HCT116 (cell line): ENCODE data around the gene MTUS2. TPM values are rescaled to one million over a fixed set of nuclear protein-coding genes. Genes with fewer than 3 reads are reported as not detected.

Experiments used
- ATAC-seq: fragments of 200-7000 bp; cut with Tn5 transposase; 2 replicates; pipeline ENCODE4 v1.9.1; 2020; ENCODE audit warnings: mild to moderate bottlenecking, moderate library complexity
- BruUV-seq: library from RNA; stranded (reverse); fragments of 400-500 nt; replicated peaks from 2 replicates; lab custom pipeline; 2021; lab: Mats Ljungman, UMichigan
- CTCF ChIA-PET: fragments of 300-600 bp; sonication (Branson Sonifier 250); formaldehyde crosslinking; loops from one replicate; lab custom pipeline; 2021; ENCODE audit warnings: antibody characterized with exemption; lab: Charles Lee
- POLR2A ChIA-PET: fragments of 300-600, 350-600 bp; sonication (Branson Sonifier 250); formaldehyde crosslinking; loops from one replicate; lab custom pipeline; 2021; ENCODE audit warnings: antibody characterized with exemption; lab: Charles Lee
- RAD21 ChIA-PET, 2 experiments: fragments of 300-600 bp; sonication (Branson Sonifier 250); formaldehyde crosslinking; loops; one replicate each; lab custom pipeline; 2023; ENCODE audit warnings: low total read pairs in 2 of 2; ENCODE audit not compliant: uncharacterized antibody in 2 of 2, unreplicated experiment in 2 of 2, low non-redundant PET in 1 of 2; lab: Charles Lee
- DNase-seq: peaks from one replicate; pipeline ENCODE4 v3.0.0-alpha.2; 2010; ENCODE audit warnings: low read depth, low spot score
- H2AFZ ChIP-seq: fragments of 200-600 bp; shearing (Covaris generic), sonication (generic); 2 replicates; pipeline ENCODE4 v1.6.1; 2017; ENCODE audit warnings: low read depth, mixed run types, mixed read lengths, antibody characterized with exemption, low read length; ENCODE audit not compliant: poor library complexity, severe bottlenecking
- H3K27ac ChIP-seq: 2 replicates; pipeline ENCODE4 v1.5.1; 2012; ENCODE audit warnings: low read depth, low read length
- H3K27me3 ChIP-seq: fragments of 200-600 bp; sonication (generic); 2 replicates; pipeline ENCODE4 v1.6.1; 2016; ENCODE audit warnings: mixed run types, low read length, mixed read lengths; ENCODE audit not compliant: insufficient read depth
- H3K36me3 ChIP-seq, 2 experiments: fragments of 200-500 bp in 1 of 2; fragments of 200-600 bp in 1 of 2; sonication (Bioruptor generic) in 1 of 2; sonication (generic) in 1 of 2; 2 replicates each; pipeline versions ENCODE4 v1.5.1 to v1.6.1; 2014 to 2016; ENCODE audit warnings: low read length in 2 of 2, inconsistent platforms in 1 of 2, mixed read lengths in 1 of 2, mixed run types in 1 of 2; ENCODE audit not compliant: insufficient read depth in 2 of 2, control insufficient read depth in 1 of 2
- H3K4me1 ChIP-seq, 2 experiments: fragments of 200-600 bp in 1 of 2; sonication (generic) in 1 of 2; 2 replicates each; pipeline versions ENCODE4 v1.5.1 to v1.6.1; 2012 to 2017; ENCODE audit warnings: low read length in 2 of 2, inconsistent platforms in 1 of 2, mild to moderate bottlenecking in 1 of 2, mixed read lengths in 1 of 2, mixed run types in 1 of 2, moderate library complexity in 1 of 2; ENCODE audit not compliant: insufficient read depth in 2 of 2, control insufficient read depth in 1 of 2
- H3K4me2 ChIP-seq: fragments of 200-600 bp; sonication (generic); 2 replicates; pipeline ENCODE4 v1.6.1; 2017; ENCODE audit warnings: mixed run types, low read length, mixed read lengths
- H3K4me3 ChIP-seq, 2 experiments: fragments of 200-600 bp in 1 of 2; sonication (generic) in 1 of 2; replicated peaks in 1 of 2; 2 replicates each; pipeline ENCODE4 v1.5.1; 2011 to 2016; ENCODE audit warnings: low read length in 2 of 2, control low read depth in 1 of 2, low read depth in 1 of 2, mild to moderate bottlenecking in 1 of 2, mixed read lengths in 1 of 2, mixed run types in 1 of 2
- H3K79me2 ChIP-seq: fragments of 200-600 bp; sonication (generic); 2 replicates; pipeline ENCODE4 v1.6.1; 2017; ENCODE audit warnings: mild to moderate bottlenecking, mixed run types, low read length, moderate library complexity, mixed read lengths; ENCODE audit not compliant: insufficient read depth
- H3K9ac ChIP-seq: fragments of 200-600 bp; sonication (generic); 2 replicates; pipeline ENCODE4 v1.6.1; 2016; ENCODE audit warnings: low read length, mixed read lengths
- H3K9me2 ChIP-seq: fragments of 200-600 bp; sonication (generic), shearing (Covaris generic); 2 replicates; pipeline ENCODE4 v1.6.1; 2017; ENCODE audit warnings: mixed run types, mild to moderate bottlenecking, moderate library complexity; ENCODE audit not compliant: insufficient read depth
- H3K9me3 ChIP-seq, 2 experiments: fragments of 200-500 bp in 1 of 2; fragments of 200-600 bp in 1 of 2; sonication (Bioruptor generic) in 1 of 2; sonication (generic) in 1 of 2; 2 replicates each; pipeline ENCODE4 v1.6.1; 2014 to 2017; ENCODE audit warnings: low read length in 2 of 2, mixed read lengths in 2 of 2, inconsistent platforms in 1 of 2, low read depth in 1 of 2, mild to moderate bottlenecking in 1 of 2, mixed run types in 1 of 2, moderate library complexity in 1 of 2; ENCODE audit not compliant: control insufficient read depth in 1 of 2, insufficient read depth in 1 of 2
- H4K20me1 ChIP-seq: fragments of 200-600 bp; sonication (generic), shearing (Covaris generic); 2 replicates; pipeline ENCODE4 v1.6.1; 2017; ENCODE audit warnings: mixed run types, mild to moderate bottlenecking, moderate library complexity; ENCODE audit not compliant: insufficient read depth
- CEBPB ChIP-seq: IDR thresholded peaks from 2 replicates; pipeline ENCODE4 v1.6.1; 2012; ENCODE audit warnings: low read depth
- EGR1 ChIP-seq: IDR thresholded peaks from 2 replicates; pipeline ENCODE4 v1.6.1; 2012; ENCODE audit warnings: low read depth
- ELF1 ChIP-seq: IDR thresholded peaks from 2 replicates; pipeline ENCODE4 v1.6.1; 2012; ENCODE audit warnings: low read depth, borderline replicate concordance
- EZH2phosphoT487 ChIP-seq: fragments of 200-600 bp; IDR thresholded peaks from 2 replicates; pipeline ENCODE4 v1.6.1; 2018; ENCODE audit warnings: antibody characterized with exemption, borderline replicate concordance
- JUND ChIP-seq: IDR thresholded peaks from 2 replicates; pipeline ENCODE4 v1.6.1; 2012
- POLR2A ChIP-seq: IDR thresholded peaks from 2 replicates; pipeline ENCODE4 v1.7.0; 2011; ENCODE audit warnings: borderline replicate concordance; ENCODE audit not compliant: insufficient read depth, insufficient read length; ENCODE audit errors: extremely low read depth
- POLR2AphosphoS5 ChIP-seq: IDR thresholded peaks from 2 replicates; pipeline ENCODE4 v1.6.1; 2011; ENCODE audit warnings: mild to moderate bottlenecking, low read depth, low read length, moderate library complexity
- RAD21 ChIP-seq: IDR thresholded peaks from 2 replicates; pipeline ENCODE4 v1.6.1; 2012; ENCODE audit warnings: low read depth, mild to moderate bottlenecking
- SIN3A ChIP-seq: IDR thresholded peaks from 2 replicates; pipeline ENCODE4 v1.6.1; 2012; ENCODE audit warnings: low read depth
- SRF ChIP-seq: IDR thresholded peaks from 2 replicates; pipeline ENCODE4 v1.6.1; 2012; ENCODE audit warnings: low read depth
- YY1 ChIP-seq: IDR thresholded peaks from 2 replicates; pipeline ENCODE4 v1.6.1; 2011; ENCODE audit warnings: low read length, low read depth, moderate library complexity, mild to moderate bottlenecking; ENCODE audit not compliant: insufficient replicate concordance; ENCODE audit errors: extremely low read depth
- ZFX ChIP-seq: fragments of 450-650 bp; IDR thresholded peaks from 2 replicates; pipeline ENCODE4 v1.6.1; 2017
- ZNF274 ChIP-seq: fragments of 200-500 bp; sonication (Bioruptor generic); IDR thresholded peaks from 2 replicates; pipeline ENCODE4 v1.6.1; 2014; ENCODE audit warnings: mild to moderate bottlenecking, low read depth, low read length, inconsistent platforms
- intact Hi-C: fragments of 100-400 bp; cut with micrococcal nuclease; formaldehyde crosslinking; loops from 2 replicates; pipeline ENCODE4 v1.10.0; 2022
- total RNA-seq: library from RNA; stranded (reverse); gene quantifications from one replicate; pipeline ENCODE4 v1.2.1, GENCODE V29; 2021; ENCODE audit not compliant: unreplicated experiment
- TF ChIP-seq, protein P1 (sequence below), 3 experiments: fragments of 200-600 bp in 1 of 3; sonication (generic) in 1 of 3; IDR thresholded peaks in 2 of 3; conservative IDR thresholded peaks in 1 of 3; 2 replicates each; pipeline ENCODE4 v1.5.1; 2012 to 2017; ENCODE audit warnings: low read depth in 2 of 3, low read length in 2 of 3, antibody characterized with exemption in 1 of 3, borderline replicate concordance in 1 of 3, control low read depth in 1 of 3, mild to moderate bottlenecking in 1 of 3, mixed read lengths in 1 of 3, mixed run types in 1 of 3, moderate library complexity in 1 of 3; ENCODE audit not compliant: insufficient read depth in 1 of 3
- TF ChIP-seq, protein P2 (sequence below): IDR thresholded peaks from 2 replicates; pipeline ENCODE4 v1.6.1; 2011; ENCODE audit warnings: mild to moderate bottlenecking, low read length, moderate library complexity; ENCODE audit not compliant: insufficient replicate concordance; ENCODE audit errors: extremely low read depth
- TF ChIP-seq, protein P3 (sequence below): IDR thresholded peaks from 2 replicates; pipeline ENCODE4 v1.6.1; 2012
- TF ChIP-seq, protein P4 (sequence below): IDR thresholded peaks from 2 replicates; pipeline ENCODE4 v1.6.1; 2012; ENCODE audit warnings: low read depth
- TF ChIP-seq, protein P5 (sequence below): IDR thresholded peaks from 2 replicates; pipeline ENCODE4 v1.6.1; 2012

Gene MTUS2
- total RNA-seq, 1 experiment from 2014 or later = 0.02 TPM

DNA sequence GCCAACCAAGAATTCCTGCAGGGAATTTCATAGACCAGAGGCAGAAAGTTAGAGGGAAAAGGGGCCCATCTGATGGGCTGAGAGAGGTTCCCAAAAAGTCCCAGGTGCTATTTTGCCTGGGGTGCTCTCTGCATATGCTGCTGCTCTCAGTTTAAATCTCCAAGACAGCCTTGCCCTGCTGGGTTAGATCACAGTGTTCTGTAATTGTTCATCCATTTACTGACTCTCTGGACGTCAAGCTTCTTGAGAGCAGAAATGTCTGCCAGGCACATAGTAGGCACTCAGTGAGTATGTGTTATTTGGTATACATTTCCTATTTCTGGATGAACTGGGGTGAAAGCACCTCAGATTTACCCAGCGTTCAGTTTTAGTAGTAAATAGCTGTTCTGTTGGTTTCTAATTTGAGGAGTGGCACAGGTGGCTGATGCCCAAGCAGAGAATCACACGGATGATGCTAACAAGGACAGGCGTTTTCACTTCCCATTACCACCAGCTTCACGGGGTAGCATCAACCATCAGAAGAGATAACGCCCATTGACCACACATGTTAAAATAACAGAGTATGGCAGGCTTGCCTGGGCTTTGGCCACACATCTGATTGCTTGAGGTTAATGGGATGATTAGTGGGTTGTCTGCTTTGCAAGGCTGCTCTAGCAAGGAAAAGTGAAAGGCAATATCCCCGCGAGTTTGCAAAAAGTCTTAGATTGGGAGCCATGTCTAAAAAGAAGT, 614.2 kb downstream of the MTUS2 start:
- Histone ChIP-seq H3K9me3 (no peaks in the 10 kb centered on the region), H3K4me3 (no peak overlapping the region), H3K27ac (no peak overlapping the region), H3K27me3 (peaks cover 36% of the 10 kb centered on the region), H3K4me1 (no peaks in the 10 kb centered on the region), H3K79me2 (no peaks in the 10 kb centered on the region), H3K36me3 (no peaks in the 10 kb centered on the region), H3K9ac (no peak overlapping the region), H3K4me2 (no peak overlapping the region), H3K9me2 (no peaks in the 10 kb centered on the region), H2AFZ (no peak overlapping the region), H4K20me1 (no peaks in the 10 kb centered on the region)
- RAD21 ChIA-PET = no interaction called here
- intact Hi-C loops = no loop called here
- CTCF ChIA-PET = no interaction called here
- POLR2A ChIA-PET = no interaction called here
- no TSS peak for BruUV-seq
- ATAC-seq = no peak
- TF ChIP-seq, protein P1, sequence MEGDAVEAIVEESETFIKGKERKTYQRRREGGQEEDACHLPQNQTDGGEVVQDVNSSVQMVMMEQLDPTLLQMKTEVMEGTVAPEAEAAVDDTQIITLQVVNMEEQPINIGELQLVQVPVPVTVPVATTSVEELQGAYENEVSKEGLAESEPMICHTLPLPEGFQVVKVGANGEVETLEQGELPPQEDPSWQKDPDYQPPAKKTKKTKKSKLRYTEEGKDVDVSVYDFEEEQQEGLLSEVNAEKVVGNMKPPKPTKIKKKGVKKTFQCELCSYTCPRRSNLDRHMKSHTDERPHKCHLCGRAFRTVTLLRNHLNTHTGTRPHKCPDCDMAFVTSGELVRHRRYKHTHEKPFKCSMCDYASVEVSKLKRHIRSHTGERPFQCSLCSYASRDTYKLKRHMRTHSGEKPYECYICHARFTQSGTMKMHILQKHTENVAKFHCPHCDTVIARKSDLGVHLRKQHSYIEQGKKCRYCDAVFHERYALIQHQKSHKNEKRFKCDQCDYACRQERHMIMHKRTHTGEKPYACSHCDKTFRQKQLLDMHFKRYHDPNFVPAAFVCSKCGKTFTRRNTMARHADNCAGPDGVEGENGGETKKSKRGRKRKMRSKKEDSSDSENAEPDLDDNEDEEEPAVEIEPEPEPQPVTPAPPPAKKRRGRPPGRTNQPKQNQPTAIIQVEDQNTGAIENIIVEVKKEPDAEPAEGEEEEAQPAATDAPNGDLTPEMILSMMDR (IDR thresholded peaks at IDR 0.05 in 2 of 3, conservative IDR thresholded peaks at IDR 0.05 in 1 of 3; ENCODE audit: borderline replicate concordance in 1 of 3, insufficient read depth in 1 of 3, low read depth in 2 of 3, low read length in 2 of 3) = no peak
- TF ChIP-seq, protein P2, sequence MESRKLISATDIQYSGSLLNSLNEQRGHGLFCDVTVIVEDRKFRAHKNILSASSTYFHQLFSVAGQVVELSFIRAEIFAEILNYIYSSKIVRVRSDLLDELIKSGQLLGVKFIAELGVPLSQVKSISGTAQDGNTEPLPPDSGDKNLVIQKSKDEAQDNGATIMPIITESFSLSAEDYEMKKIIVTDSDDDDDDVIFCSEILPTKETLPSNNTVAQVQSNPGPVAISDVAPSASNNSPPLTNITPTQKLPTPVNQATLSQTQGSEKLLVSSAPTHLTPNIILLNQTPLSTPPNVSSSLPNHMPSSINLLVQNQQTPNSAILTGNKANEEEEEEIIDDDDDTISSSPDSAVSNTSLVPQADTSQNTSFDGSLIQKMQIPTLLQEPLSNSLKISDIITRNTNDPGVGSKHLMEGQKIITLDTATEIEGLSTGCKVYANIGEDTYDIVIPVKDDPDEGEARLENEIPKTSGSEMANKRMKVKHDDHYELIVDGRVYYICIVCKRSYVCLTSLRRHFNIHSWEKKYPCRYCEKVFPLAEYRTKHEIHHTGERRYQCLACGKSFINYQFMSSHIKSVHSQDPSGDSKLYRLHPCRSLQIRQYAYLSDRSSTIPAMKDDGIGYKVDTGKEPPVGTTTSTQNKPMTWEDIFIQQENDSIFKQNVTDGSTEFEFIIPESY = no peak
- TF ChIP-seq, protein P3, sequence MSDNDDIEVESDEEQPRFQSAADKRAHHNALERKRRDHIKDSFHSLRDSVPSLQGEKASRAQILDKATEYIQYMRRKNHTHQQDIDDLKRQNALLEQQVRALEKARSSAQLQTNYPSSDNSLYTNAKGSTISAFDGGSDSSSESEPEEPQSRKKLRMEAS = no peak
- no peak for TF ChIP-seq CEBPB
- no peak for TF ChIP-seq ZNF274
- TF ChIP-seq POLR2A = no peak
- TF ChIP-seq, protein P4, sequence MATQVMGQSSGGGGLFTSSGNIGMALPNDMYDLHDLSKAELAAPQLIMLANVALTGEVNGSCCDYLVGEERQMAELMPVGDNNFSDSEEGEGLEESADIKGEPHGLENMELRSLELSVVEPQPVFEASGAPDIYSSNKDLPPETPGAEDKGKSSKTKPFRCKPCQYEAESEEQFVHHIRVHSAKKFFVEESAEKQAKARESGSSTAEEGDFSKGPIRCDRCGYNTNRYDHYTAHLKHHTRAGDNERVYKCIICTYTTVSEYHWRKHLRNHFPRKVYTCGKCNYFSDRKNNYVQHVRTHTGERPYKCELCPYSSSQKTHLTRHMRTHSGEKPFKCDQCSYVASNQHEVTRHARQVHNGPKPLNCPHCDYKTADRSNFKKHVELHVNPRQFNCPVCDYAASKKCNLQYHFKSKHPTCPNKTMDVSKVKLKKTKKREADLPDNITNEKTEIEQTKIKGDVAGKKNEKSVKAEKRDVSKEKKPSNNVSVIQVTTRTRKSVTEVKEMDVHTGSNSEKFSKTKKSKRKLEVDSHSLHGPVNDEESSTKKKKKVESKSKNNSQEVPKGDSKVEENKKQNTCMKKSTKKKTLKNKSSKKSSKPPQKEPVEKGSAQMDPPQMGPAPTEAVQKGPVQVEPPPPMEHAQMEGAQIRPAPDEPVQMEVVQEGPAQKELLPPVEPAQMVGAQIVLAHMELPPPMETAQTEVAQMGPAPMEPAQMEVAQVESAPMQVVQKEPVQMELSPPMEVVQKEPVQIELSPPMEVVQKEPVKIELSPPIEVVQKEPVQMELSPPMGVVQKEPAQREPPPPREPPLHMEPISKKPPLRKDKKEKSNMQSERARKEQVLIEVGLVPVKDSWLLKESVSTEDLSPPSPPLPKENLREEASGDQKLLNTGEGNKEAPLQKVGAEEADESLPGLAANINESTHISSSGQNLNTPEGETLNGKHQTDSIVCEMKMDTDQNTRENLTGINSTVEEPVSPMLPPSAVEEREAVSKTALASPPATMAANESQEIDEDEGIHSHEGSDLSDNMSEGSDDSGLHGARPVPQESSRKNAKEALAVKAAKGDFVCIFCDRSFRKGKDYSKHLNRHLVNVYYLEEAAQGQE = no peak
- TF ChIP-seq, protein P5, sequence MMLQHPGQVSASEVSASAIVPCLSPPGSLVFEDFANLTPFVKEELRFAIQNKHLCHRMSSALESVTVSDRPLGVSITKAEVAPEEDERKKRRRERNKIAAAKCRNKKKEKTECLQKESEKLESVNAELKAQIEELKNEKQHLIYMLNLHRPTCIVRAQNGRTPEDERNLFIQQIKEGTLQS = no peak
- TF ChIP-seq ZFX = no peak
- no peak for TF ChIP-seq EGR1
- TF ChIP-seq YY1 = no peak
- TF ChIP-seq JUND = no peak
- no peak for TF ChIP-seq SRF
- no peak for TF ChIP-seq ELF1
- TF ChIP-seq SIN3A = no peak
- TF ChIP-seq POLR2AphosphoS5 = no peak
- no peak for TF ChIP-seq RAD21
- no peak for TF ChIP-seq EZH2phosphoT487
- no peak for DNase-seq
